Neural cell (in vitro differentiated cells): Measurements from ENCODE around the gene NKX2-2.

Source experiments
- CTCF ChIP-seq: fragments of 450-650 bp; IDR thresholded peaks from 2 replicates; pipeline ENCODE4 v1.5.1; 2014; ENCODE audit warnings: antibody characterized with exemption, mild to moderate bottlenecking, moderate library complexity; ENCODE audit not compliant: poor library complexity, severe bottlenecking
- EZH2 ChIP-seq: fragments of 200-600, 300-800 bp; shearing (Covaris generic), sonication (generic); IDR thresholded peaks from 2 replicates; pipeline ENCODE4 v1.6.1; 2014; ENCODE audit warnings: antibody characterized with exemption, low read length, borderline replicate concordance, mild to moderate bottlenecking; ENCODE audit not compliant: insufficient read depth, poor library complexity, severe bottlenecking
- POLR2AphosphoS5 ChIP-seq: IDR thresholded peaks from 2 replicates; pipeline ENCODE4 v1.6.1; 2012
- RAD21 ChIP-seq: fragments of 450-650 bp; conservative IDR thresholded peaks from 2 replicates; pipeline ENCODE4 v1.6.1; 2014; ENCODE audit warnings: antibody characterized with exemption, mild to moderate bottlenecking, moderate library complexity
- SMC3 ChIP-seq: fragments of 450-650 bp; conservative IDR thresholded peaks from 2 replicates; pipeline ENCODE4 v1.6.1; 2014; ENCODE audit warnings: antibody characterized with exemption, mild to moderate bottlenecking, moderate library complexity; ENCODE audit not compliant: poor library complexity
- TAF1 ChIP-seq: IDR thresholded peaks from 2 replicates; pipeline ENCODE4 v1.6.1; 2012; ENCODE audit warnings: low read depth

DNA sequence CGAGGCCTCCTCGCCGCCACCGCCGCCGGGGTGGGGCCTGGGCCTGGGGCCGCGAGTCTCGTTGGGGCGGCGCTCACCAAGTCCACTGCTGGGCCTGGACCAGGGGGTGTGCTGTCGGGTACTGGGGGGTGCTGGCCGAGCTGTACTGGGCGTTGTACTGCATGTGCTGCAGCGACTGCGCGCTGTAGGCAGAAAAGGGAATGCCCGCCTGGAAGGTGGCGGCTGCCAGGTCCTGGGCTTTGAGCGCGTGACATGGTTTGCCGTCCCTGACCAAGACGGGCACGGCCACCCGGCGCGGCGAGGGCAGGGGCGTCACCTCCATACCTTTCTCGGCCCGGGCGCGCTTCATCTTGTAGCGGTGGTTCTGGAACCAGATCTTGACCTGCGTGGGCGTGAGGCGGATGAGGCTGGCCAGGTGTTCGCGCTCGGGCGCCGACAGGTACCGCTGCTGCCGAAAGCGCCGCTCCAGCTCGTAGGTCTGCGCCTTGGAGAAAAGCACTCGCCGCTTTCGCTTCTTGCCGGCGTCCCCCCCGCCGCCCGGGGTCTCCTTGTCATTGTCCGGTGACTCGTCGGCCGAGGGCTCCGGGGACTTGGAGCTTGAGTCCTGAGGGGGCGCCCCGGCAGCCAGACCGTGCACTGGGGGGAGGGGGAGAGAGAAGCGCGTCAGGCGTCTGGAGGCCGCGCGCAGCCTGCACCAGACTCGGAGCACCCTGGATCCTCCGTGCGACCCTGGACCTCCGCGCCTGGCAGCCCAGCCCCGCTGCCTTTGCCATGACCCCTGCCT, 1.8 kb downstream of the NKX2-2 start:
- TF ChIP-seq CTCF: no peak
- TF ChIP-seq RAD21: no peak
- no peak for TF ChIP-seq SMC3
- no peak for TF ChIP-seq POLR2AphosphoS5
- TF ChIP-seq EZH2: peak; percentile 92
- no peak for TF ChIP-seq TAF1
